Body of pancreas (tissue), 4 donors: ENCODE measurements around the gene FLNC. TPM values are rescaled to one million over a fixed set of nuclear protein-coding genes. Genes with fewer than 3 reads are reported as not detected.

Experiments used
- ATAC-seq: fragments of 150-250 bp; one replicate; pipeline ENCODE4 v1.9.1; 2016
- DNase-seq, 4 donors: peaks; one replicate each; pipeline ENCODE4 v3.0.0-alpha.2; 2019
- H3K27ac ChIP-seq, 4 donors: fragments of 200-600 bp; sonication (generic); 1 replicate in 3 of 4; 2 replicates in 1 of 4; pipeline versions ENCODE4 v1.5.1 to v1.6.1; 2016 to 2019; ENCODE audit warnings: mild to moderate bottlenecking in 1 of 4, mixed read lengths in 1 of 4, moderate library complexity in 1 of 4
- H3K27me3 ChIP-seq, 2 donors: fragments of 200-600 bp; sonication (generic); one replicate each; pipeline ENCODE4 v1.6.0; 2016; ENCODE audit warnings: mild to moderate bottlenecking in 1 of 2
- H3K36me3 ChIP-seq, 2 donors: fragments of 200-600 bp; sonication (generic); replicated peaks in 1 of 2; 2 replicates each; pipeline ENCODE4 v1.5.1; 2016; ENCODE audit warnings: low read depth in 2 of 2; ENCODE audit not compliant: insufficient read depth in 1 of 2
- H3K4me1 ChIP-seq: fragments of 200-600 bp; sonication (generic); one replicate; pipeline ENCODE4 v1.6.0; 2016
- H3K4me3 ChIP-seq, 2 donors: fragments of 200-600 bp; sonication (generic); 1 replicate in 1 of 2; 2 replicates in 1 of 2; pipeline ENCODE4 v1.5.1; 2016 to 2019
- H3K9me3 ChIP-seq, 3 donors: fragments of 200-600 bp; sonication (generic); 1 replicate in 2 of 3; 2 replicates in 1 of 3; pipeline ENCODE4 v1.5.1; 2016
- CTCF ChIP-seq, 7 experiments: fragments of 450-650 bp in 4 of 7; fragments of 200-600 bp in 3 of 7; sonication (generic) in 3 of 7; IDR thresholded peaks; one replicate each; pipeline ENCODE4 v1.5.1; 2016 to 2019; ENCODE audit warnings: antibody characterized with exemption in 7 of 7
- POLR2A ChIP-seq, 3 donors: fragments of 450-650 bp; IDR thresholded peaks; one replicate each; pipeline ENCODE4 v1.6.1; 2016; ENCODE audit warnings: antibody characterized with exemption in 3 of 3, mild to moderate bottlenecking in 2 of 3
- WGBS, 2 donors: methylation state at CpG; one replicate each; pipeline ENCODE4 v1.1.5; 2017; 5-methylcytosine and 5-hydroxymethylcytosine counted together
- intact Hi-C: fragments of 100-400 bp; cut with DNase I; formaldehyde crosslinking; loops from one replicate; pipeline ENCODE4 v1.15.1; 2023
- total RNA-seq, 2 donors: library from RNA; depleted of rRNA; stranded (reverse); fragments of >200 nt; gene quantifications; one replicate each; pipeline ENCODE4 v1.1.0, GENCODE V29; 2016

Gene FLNC
- total RNA-seq, 2 donors from 2014 or later: 1.8 to 4.0 TPM

- ATAC-seq: no peak
- TF ChIP-seq CTCF (IDR thresholded peaks at IDR 0.05): no peak
- TF ChIP-seq POLR2A (IDR thresholded peaks at IDR 0.05): no peak
- 88 to 90% methylated on average over 4 of the region's 4 CpGs for WGBS, 2 donors
Observed at GRCh38 chr7:128867241-128867640, 37.0 kb downstream of the FLNC start.

GRCh38 chr7:128867842-128868623, 37.8 kb downstream of the FLNC start:
- no peak for TF ChIP-seq CTCF (IDR thresholded peaks at IDR 0.05)
- no peak for TF ChIP-seq POLR2A (IDR thresholded peaks at IDR 0.05)
- no peaks in the 10 kb centered on the region for H3K27me3 ChIP-seq
- intact Hi-C loops: no loop called here
- peak in 3 of 4 donors; percentile 24 to 51 (median 50) for DNase-seq
- H3K4me3 ChIP-seq: no peak overlapping the region
- 71 to 78% methylated on average over 11 of the region's 11 CpGs for WGBS, 2 donors
- H3K9me3 ChIP-seq: no peaks in the 10 kb centered on the region
- H3K27ac ChIP-seq: no peak overlapping the region
- no peak for ATAC-seq
- H3K36me3 ChIP-seq: no peaks in the 10 kb centered on the region
- peaks cover 32% of the 10 kb centered on the region for H3K4me1 ChIP-seq

More at GRCh38 chr7:128867241-128867640, 37.0 kb downstream of the FLNC start:
- Histone ChIP-seq H3K36me3 (no peaks in the 10 kb centered on the region), H3K27ac (no peak overlapping the region), H3K27me3 (no peaks in the 10 kb centered on the region), H3K9me3 (no peaks in the 10 kb centered on the region), H3K4me1 (peaks cover 33% of the 10 kb centered on the region), H3K4me3 (no peak overlapping the region)
- DNase-seq: no peak
- intact Hi-C loops: no loop called here

GRCh38 chr7:128868624-128869137, 38.5 kb downstream of the FLNC start:
- WGBS, 2 donors: 34 to 76% methylated on average over 7 to 13 of the region's 13 CpGs
- ATAC-seq: peak; percentile 30
- intact Hi-C loops: no loop called here
- DNase-seq: no peak
- no peaks in the 10 kb centered on the region for H3K9me3 ChIP-seq
- peak overlapping the region; percentile 48 to 52 for H3K4me3 ChIP-seq
- peak overlapping the region in 1 of 4 donors; percentile 51 for H3K27ac ChIP-seq
- TF ChIP-seq POLR2A (IDR thresholded peaks at IDR 0.05) (no peak), CTCF (IDR thresholded peaks at IDR 0.05) (no peak)
- H3K4me1 ChIP-seq: peaks cover 27% of the 10 kb centered on the region
- H3K36me3 ChIP-seq: no peaks in the 10 kb centered on the region
- no peaks in the 10 kb centered on the region for H3K27me3 ChIP-seq

- Histone ChIP-seq H3K9me3 (no peaks in the 10 kb centered on the region), H3K27me3 (no peaks in the 10 kb centered on the region), H3K4me1 (peaks cover 21% of the 10 kb centered on the region), H3K4me3 (peak overlapping the region; percentile 48 to 52), H3K27ac (peak overlapping the region in 1 of 4 donors; percentile 51), H3K36me3 (no peaks in the 10 kb centered on the region)
- peak; percentile 78 for ATAC-seq
- DNase-seq: peak; percentile 57 to 73 (median 68)
- intact Hi-C loops: no loop called here
- peak in 2 of 3 donors; percentile 33 to 36 for TF ChIP-seq POLR2A (IDR thresholded peaks at IDR 0.05)
- TF ChIP-seq CTCF (IDR thresholded peaks at IDR 0.05): peak in 4 of 7 experiments; percentile 12 to 20 (median 17)
- 1% methylated on average over 44 of the region's 86 CpGs; no CpG with 5 or more reads in 1 of the 2 donors for WGBS, 2 donors
Observed at GRCh38 chr7:128869138-128869943, 39.1 kb downstream of the FLNC start.
